Inflammatory macrophage treated with lipopolysaccharide for 4 hours (primary cell): ENCODE data around the gene RBM44.

ENCODE experiments used
- DNase-seq: peaks from one replicate; pipeline ENCODE4 v3.0.0-alpha.2; 2020

Gene RBM44

GRCh38 chr2:237889811-237890210 lies 91.2 kb downstream of the RBM44 start:
- no peak for DNase-seq
